Measurements from ENCODE around the gene HUS1.

GRCh38 chr7:47979832-47980181 lies 392 bp upstream of the HUS1 start:
- TF ChIP-seq, protein P1, sequence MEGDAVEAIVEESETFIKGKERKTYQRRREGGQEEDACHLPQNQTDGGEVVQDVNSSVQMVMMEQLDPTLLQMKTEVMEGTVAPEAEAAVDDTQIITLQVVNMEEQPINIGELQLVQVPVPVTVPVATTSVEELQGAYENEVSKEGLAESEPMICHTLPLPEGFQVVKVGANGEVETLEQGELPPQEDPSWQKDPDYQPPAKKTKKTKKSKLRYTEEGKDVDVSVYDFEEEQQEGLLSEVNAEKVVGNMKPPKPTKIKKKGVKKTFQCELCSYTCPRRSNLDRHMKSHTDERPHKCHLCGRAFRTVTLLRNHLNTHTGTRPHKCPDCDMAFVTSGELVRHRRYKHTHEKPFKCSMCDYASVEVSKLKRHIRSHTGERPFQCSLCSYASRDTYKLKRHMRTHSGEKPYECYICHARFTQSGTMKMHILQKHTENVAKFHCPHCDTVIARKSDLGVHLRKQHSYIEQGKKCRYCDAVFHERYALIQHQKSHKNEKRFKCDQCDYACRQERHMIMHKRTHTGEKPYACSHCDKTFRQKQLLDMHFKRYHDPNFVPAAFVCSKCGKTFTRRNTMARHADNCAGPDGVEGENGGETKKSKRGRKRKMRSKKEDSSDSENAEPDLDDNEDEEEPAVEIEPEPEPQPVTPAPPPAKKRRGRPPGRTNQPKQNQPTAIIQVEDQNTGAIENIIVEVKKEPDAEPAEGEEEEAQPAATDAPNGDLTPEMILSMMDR (IDR thresholded peaks at IDR 0.05), result no peak
- no peak for TF ChIP-seq POLR2A (IDR thresholded peaks at IDR 0.05)

Measured in heart left ventricle (tissue), 13 donors.